KOPT-K1 (cell line): Measurements from ENCODE around the gene DNA2.
"Not testable (repeated sequence)": the region's sequence is repeated elsewhere in the genome, so short reads cannot be mapped to it uniquely, and the experiment has no call there.

ENCODE experiments used
- H3K27ac ChIP-seq: fragments of 200-600 bp; sonication (generic); 2 replicates; pipeline ENCODE4 v1.5.1; 2016; ENCODE audit warnings: antibody characterized with exemption, mild to moderate bottlenecking, low read depth, low read length; ENCODE audit not compliant: poor library complexity, severe bottlenecking
- H3K36me3 ChIP-seq: fragments of 200-600 bp; sonication (generic); 2 replicates; pipeline ENCODE4 v1.5.1; 2017; ENCODE audit warnings: antibody characterized with exemption, mild to moderate bottlenecking, low read length, moderate library complexity; ENCODE audit not compliant: insufficient read depth
- H3K9me3 ChIP-seq: fragments of 200-600 bp; sonication (generic); 2 replicates; pipeline ENCODE4 v1.5.1; 2017; ENCODE audit warnings: antibody characterized with exemption, low read length, mild to moderate bottlenecking; ENCODE audit not compliant: insufficient read depth, poor library complexity, severe bottlenecking

DNA2 gene

DNA sequence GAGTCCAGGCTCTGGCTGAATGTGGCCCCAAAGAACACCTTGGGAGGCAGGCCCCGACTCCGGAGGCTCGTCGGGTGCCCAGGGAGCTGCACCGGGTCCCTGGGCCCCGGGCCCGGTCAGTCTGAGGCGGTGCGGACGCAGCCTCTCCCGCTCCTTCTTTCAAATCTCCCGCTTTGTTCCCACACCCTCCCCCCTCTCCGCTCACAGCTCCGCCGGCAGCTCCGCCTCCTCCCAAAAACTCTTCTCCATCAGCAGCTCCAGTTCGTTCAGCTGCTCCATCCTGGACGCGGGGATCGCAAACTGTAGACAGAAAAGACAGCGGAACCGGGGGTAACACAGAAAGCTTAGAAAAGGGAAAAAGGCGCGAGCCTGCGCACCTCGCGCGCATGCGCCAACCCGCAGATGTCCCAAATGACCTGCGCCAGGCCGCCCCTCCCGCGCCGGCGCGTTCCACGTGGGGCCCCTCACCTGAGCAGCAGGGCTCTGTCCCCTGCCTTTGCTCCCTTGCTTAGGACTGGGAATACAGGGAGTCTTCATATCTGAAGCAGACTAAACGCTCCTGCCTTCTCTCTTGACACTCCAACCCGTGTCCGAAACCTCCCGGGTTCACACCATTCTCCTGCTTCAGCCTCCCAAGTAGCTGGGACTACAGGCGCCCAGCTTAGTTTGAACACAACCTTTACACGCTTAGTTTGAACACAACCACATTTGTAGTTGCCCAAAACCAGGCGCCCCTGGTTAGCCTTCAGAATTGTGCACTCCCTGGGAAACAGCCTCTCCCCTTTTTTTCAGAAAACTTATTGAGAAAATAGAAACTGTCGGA is at the start of gene DNA2:
TSS of gene DNA2 (minus strand) at position 388 of the 823 bp plus-strand sequence. CDS start at position 279, 109 bp downstream.
- Histone ChIP-seq H3K36me3 (peaks cover 32% of the 10 kb centered on the region), H3K27ac (peak within 1 kb of the TSS; percentile 90), H3K9me3 (no peaks in the 10 kb centered on the region)

- not testable (repeated sequence) for H3K27ac ChIP-seq, H3K9me3 ChIP-seq
- H3K36me3 ChIP-seq = peaks cover 30% of the 10 kb centered on the region
Measured at GRCh38 chr10:68518609-68519008, 46.8 kb upstream of the DNA2 start.

DNA sequence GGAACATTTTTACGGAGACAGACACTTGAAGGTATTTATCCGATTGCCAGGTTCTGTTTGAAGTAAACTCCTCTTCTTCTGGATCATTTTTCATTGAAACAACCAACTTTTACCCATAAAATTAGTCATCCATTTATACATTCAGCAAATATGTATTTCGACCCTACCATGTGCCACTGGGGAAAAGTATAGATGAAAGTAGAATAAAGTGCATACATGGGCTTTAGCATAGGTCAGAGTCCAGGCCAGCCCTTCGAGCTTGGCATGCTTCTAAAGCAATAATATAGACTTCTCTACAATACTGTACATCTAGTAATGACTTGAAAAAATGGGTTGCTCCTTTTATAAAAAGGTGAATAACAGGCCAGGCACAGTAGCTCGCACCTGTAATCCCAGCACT is 45.4 kb upstream of the DNA2 start:
- Histone ChIP-seq H3K36me3 (peaks cover 30% of the 10 kb centered on the region), H3K27ac (no peak overlapping the region), H3K9me3 (no peaks in the 10 kb centered on the region)

GRCh38 chr10:68516766-68517165 is 45.0 kb upstream of the DNA2 start:
- Histone ChIP-seq H3K27ac (no peak overlapping the region), H3K36me3 (peaks cover 30% of the 10 kb centered on the region), H3K9me3 (no peaks in the 10 kb centered on the region)

- H3K9me3 ChIP-seq, H3K27ac ChIP-seq: not testable (repeated sequence)
- peaks cover 28% of the 10 kb centered on the region for H3K36me3 ChIP-seq
Measured at GRCh38 chr10:68516216-68516615, 44.4 kb upstream of the DNA2 start.

- Histone ChIP-seq H3K9me3 (no peaks in the 10 kb centered on the region), H3K36me3 (peaks cover 22% of the 10 kb centered on the region; the same call in 1 of the 2 replicates), H3K27ac (no peak overlapping the region)
Measured at GRCh38 chr10:68508090-68508489, 36.3 kb upstream of the DNA2 start.

GRCh38 chr10:68506411-68506810 is 34.6 kb upstream of the DNA2 start:
- H3K36me3 ChIP-seq = peaks cover 27% of the 10 kb centered on the region
- H3K9me3 ChIP-seq = no peaks in the 10 kb centered on the region
- H3K27ac ChIP-seq = no peak overlapping the region

GRCh38 chr10:68502846-68503245 is 31.1 kb upstream of the DNA2 start:
- Histone ChIP-seq H3K9me3 (no peaks in the 10 kb centered on the region), H3K36me3 (peaks cover 57% of the 10 kb centered on the region), H3K27ac (no peak overlapping the region)

- peaks cover 61% of the 10 kb centered on the region for H3K36me3 ChIP-seq
- no peaks in the 10 kb centered on the region for H3K9me3 ChIP-seq
- H3K27ac ChIP-seq = no peak overlapping the region
Measured at GRCh38 chr10:68501691-68502090, 29.9 kb upstream of the DNA2 start.

DNA sequence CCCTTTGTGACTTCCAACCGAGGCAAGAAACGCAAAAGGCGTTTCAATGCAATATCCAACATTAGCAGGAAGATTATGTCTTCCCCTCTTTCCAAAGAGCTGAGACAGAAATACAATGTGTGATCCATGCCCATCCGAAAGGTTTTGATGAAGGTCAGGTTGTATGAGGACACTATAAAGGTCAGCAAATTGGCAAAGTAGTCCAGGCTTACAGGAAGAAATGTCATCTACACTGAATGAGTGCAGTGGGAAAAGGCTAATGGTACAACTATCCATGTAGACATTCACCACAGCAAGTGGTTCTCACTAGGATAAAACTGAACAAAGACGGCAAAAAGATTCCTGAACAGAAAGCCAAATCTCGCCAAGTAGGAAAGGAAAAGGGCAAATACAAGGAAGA is 27.8 kb upstream of the DNA2 start:
- Histone ChIP-seq H3K36me3 (peaks cover 64% of the 10 kb centered on the region), H3K9me3 (no peaks in the 10 kb centered on the region), H3K27ac (no peak overlapping the region)

- H3K9me3 ChIP-seq = no peaks in the 10 kb centered on the region
- H3K36me3 ChIP-seq = peaks cover 59% of the 10 kb centered on the region
- H3K27ac ChIP-seq = no peak overlapping the region
Measured at GRCh38 chr10:68496072-68496471, 24.3 kb upstream of the DNA2 start.

DNA sequence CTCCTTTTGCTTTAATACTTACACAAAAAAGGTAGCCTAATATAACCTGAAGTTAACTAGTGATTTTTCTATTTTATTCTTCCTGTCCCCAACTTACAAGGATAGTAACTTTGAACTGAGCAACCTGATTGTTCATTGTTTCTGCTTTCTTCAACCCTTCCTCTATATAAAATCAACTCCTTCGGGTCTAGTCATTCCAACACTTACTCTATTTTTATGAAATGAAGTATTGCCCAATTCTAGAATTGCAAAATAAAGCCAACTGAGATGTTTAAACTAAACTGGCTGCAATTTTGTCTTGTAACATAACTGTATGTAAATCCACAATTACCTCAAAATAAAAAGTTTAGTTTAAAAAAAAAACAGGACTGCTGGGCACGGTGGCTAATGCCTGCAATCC is 20.3 kb upstream of the DNA2 start:
- H3K36me3 ChIP-seq = peaks cover 64% of the 10 kb centered on the region

DNA sequence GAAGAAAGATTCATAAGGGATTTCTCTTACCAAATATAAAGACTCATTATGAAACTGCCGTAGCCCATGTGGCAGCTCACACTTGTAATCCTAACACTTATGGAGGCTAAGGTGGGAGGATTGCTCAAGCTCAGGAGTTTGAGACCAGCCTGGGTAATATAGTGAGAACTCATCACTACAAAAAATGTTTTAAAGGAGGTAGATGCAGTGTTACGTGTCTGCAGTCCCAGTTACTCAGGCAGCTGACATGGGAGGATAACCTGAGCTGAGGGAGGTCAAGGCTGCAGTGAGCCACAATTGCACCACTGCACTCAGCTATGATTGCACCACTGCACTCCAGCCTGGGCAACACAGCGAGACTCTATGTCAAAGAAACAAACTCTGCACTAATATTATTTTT is 18.1 kb upstream of the DNA2 start:
- H3K36me3 ChIP-seq = peaks cover 72% of the 10 kb centered on the region
- no peak overlapping the region for H3K27ac ChIP-seq
- H3K9me3 ChIP-seq = no peaks in the 10 kb centered on the region

More for the DNA sequence above, 20.3 kb upstream of the DNA2 start:
- Histone ChIP-seq H3K27ac (no peak overlapping the region), H3K9me3 (no peaks in the 10 kb centered on the region)

DNA sequence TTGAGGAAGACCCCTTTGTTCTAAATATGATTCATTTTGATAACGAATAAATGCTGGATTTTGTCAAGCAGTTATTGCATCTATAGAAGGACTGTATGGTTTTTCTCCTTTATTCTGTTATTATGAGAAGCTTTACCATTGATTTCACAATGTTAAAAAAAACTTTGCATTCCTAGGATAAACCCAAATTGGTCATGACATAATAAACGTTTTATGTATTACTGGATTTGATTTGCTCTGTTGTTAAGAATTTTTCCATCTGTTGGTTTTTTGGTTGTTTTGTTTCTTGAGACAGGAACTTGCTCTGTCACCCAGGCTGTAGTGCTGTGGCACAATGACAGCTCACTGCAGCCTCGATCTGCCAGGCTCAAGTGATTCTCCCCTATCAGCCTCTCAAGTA is 2.2 kb upstream of the DNA2 start:
- Histone ChIP-seq H3K36me3 (peaks cover 10% of the 10 kb centered on the region), H3K9me3 (no peaks in the 10 kb centered on the region), H3K27ac (no peak overlapping the region)

DNA sequence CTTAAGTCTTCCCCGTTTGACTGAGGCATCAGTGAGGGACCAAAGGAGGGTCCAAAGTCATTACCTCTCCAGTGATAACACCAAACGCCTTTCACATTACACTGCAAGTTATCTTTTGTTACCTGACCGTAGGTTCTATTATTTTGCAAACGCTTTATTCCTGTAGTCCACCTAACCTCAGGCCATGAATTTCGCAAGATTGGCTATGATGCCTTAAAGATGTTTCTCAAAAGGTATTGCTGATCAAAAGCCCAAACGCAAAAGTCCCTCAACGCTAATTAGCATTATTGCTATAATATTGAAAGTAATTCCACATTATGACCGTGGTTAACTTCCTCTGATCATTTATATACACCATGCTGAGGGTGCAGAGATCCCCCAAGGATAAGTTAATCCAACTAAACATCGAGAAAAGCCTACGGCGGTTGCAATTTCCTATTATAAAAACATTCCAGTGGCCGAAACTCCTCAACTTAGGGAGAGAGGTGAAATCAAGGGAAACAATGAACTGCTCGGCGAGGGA is 649 bp downstream of the DNA2 start:
- H3K9me3 ChIP-seq = no peaks in the 10 kb centered on the region
- peak overlapping the region; percentile 90 for H3K27ac ChIP-seq
- H3K36me3 ChIP-seq = peaks cover 39% of the 10 kb centered on the region

DNA sequence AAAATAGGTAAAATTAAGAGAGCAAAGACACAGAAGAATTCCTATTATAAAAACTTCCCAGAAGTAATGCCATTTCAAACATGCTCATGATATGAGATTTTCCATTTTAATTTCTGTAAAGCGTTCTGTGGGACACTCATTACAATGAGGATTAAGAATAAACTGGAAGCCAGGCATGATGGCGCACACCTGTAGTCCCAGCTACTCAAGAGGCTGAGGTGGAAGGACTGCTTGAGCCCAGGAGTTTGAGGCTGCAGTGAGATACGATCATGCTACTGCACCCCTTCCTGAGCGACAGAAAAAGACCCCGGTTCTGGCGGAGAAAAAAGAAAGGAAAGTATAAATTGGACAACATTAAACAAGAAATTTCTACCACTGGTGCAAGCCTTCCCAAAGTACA is 1.5 kb downstream of the DNA2 start:
- peak overlapping the region; percentile 90 for H3K27ac ChIP-seq
- H3K9me3 ChIP-seq = no peaks in the 10 kb centered on the region
- peaks cover 47% of the 10 kb centered on the region for H3K36me3 ChIP-seq
